A549 (cell line): ENCODE results near the gene ARHGEF16. TPM values are rescaled to one million over a fixed set of nuclear protein-coding genes. Genes with fewer than 3 reads are reported as not detected.

Experiments
- ATAC-seq, 2 experiments: fragments of 200-7000 bp in 1 of 2; fragments of >200 bp in 1 of 2; cut with Nextera tagmentation in 1 of 2; cut with Tn5 transposase in 1 of 2; 3 replicates each; pipeline versions ENCODE4 v1.8.0 to v1.9.1; 2018 to 2020; ENCODE audit warnings: mild to moderate bottlenecking in 1 of 2, moderate library complexity in 1 of 2
- CTCF ChIA-PET: fragments of 300-600 bp; sonication (Branson Sonifier 250); formaldehyde crosslinking; extraction: SDS; loops from one replicate; lab custom pipeline; 2021; ENCODE audit warnings: antibody characterized with exemption, inconsistent platforms; lab: Yijun Ruan, JAX
- POLR2A ChIA-PET: fragments of 350-600 bp; formaldehyde crosslinking; extraction: SDS; loops from one replicate; lab custom pipeline; 2021; ENCODE audit warnings: antibody characterized with exemption, inconsistent platforms; lab: Yijun Ruan, JAX
- DNase-seq, 2 experiments: peaks; one replicate each; pipeline versions ENCODE4 v3.0.0 to v3.0.0-alpha.2; 2011 to 2016; ENCODE audit warnings: low read depth in 1 of 2, low spot score in 1 of 2
- FAIRE-seq: peaks from 2 replicates; lab custom pipeline; 2011; peaks lifted over from hg19 to GRCh38; lab: Jason Lieb, UNC
- H3K27ac ChIP-seq, 2 experiments: fragments of >200 bp; sonication (Bioruptor Twin); formaldehyde crosslinking; 3 replicates each; pipeline ENCODE4 v1.5.1; 2016 to 2017
- H3K4me1 ChIP-seq: fragments of >200 bp; sonication (Bioruptor Twin); formaldehyde crosslinking; 3 replicates; pipeline ENCODE4 v1.6.1; 2016
- H3K4me2 ChIP-seq: fragments of >200 bp; sonication (Bioruptor Twin); formaldehyde crosslinking; 3 replicates; pipeline ENCODE4 v1.6.1; 2016
- H3K4me3 ChIP-seq: fragments of >200 bp; sonication (Bioruptor Twin); formaldehyde crosslinking; 3 replicates; pipeline ENCODE4 v1.5.1; 2016
- H3K9me3 ChIP-seq: fragments of >200 bp; sonication (Bioruptor Twin); formaldehyde crosslinking; 3 replicates; pipeline ENCODE4 v1.6.1; 2016
- BHLHE40 ChIP-seq: IDR thresholded peaks from 2 replicates; pipeline ENCODE4 v1.6.1; 2012; ENCODE audit warnings: low read depth, low read length, inconsistent platforms
- CBX2 ChIP-seq: fragments of 200-600 bp; sonication (generic); IDR thresholded peaks from 2 replicates; pipeline ENCODE4 v1.6.1; 2016; ENCODE audit warnings: low read depth, mild to moderate bottlenecking, borderline replicate concordance
- CEBPB ChIP-seq, 2 experiments: fragments of >200 bp in 1 of 2; sonication (Bioruptor Twin) in 1 of 2; formaldehyde crosslinking in 1 of 2; IDR thresholded peaks; 2 replicates each; pipeline ENCODE4 v1.6.1; 2012 to 2016
- CHD4 ChIP-seq: fragments of 200-600 bp; sonication (generic); IDR thresholded peaks from 2 replicates; pipeline ENCODE4 v1.6.1; 2016; ENCODE audit warnings: antibody characterized with exemption, mild to moderate bottlenecking, borderline replicate concordance
- EP300 ChIP-seq, 2 experiments: fragments of >200 bp; sonication (Bioruptor Twin); formaldehyde crosslinking; IDR thresholded peaks; 2 replicates in 1 of 2; 3 replicates in 1 of 2; pipeline ENCODE4 v1.6.1; 2016 to 2017
- ESRRA ChIP-seq: fragments of 150-350 bp; IDR thresholded peaks from 2 replicates; pipeline ENCODE4 v1.6.1; 2014; ENCODE audit warnings: mild to moderate bottlenecking, low read length, borderline replicate concordance
- FOSB ChIP-seq: fragments of 250-450 bp; sonication (Bioruptor Pico); IDR thresholded peaks from 2 replicates; pipeline ENCODE4 v1.5.0; 2020; ENCODE audit warnings: mild to moderate bottlenecking, moderate library complexity
- HDAC2 ChIP-seq: fragments of 200-600 bp; sonication (generic); IDR thresholded peaks from 2 replicates; pipeline ENCODE4 v1.6.1; 2016
- HOXA7 ChIP-seq: fragments of 250-450 bp; sonication (Bioruptor Pico); IDR thresholded peaks from 2 replicates; pipeline ENCODE4 v1.5.0; 2020; ENCODE audit warnings: mild to moderate bottlenecking, moderate library complexity
- JUNB ChIP-seq: fragments of >200 bp; sonication (Bioruptor Twin); formaldehyde crosslinking; IDR thresholded peaks from 2 replicates; pipeline ENCODE4 v1.6.1; 2016
- KDM1A ChIP-seq: fragments of 200-600 bp; sonication (generic); IDR thresholded peaks from 2 replicates; pipeline ENCODE4 v1.6.1; 2016; ENCODE audit warnings: low read depth, mild to moderate bottlenecking
- MAFK ChIP-seq: fragments of 450-650 bp; IDR thresholded peaks from 2 replicates; pipeline ENCODE4 v1.6.1; 2014; ENCODE audit not compliant: partially characterized antibody
- POLR2A ChIP-seq: IDR thresholded peaks from 2 replicates; pipeline ENCODE4 v1.6.1; 2012; ENCODE audit warnings: mild to moderate bottlenecking, low read length
- RAD21 ChIP-seq, 2 experiments: fragments of >200 bp in 1 of 2; sonication (Bioruptor Twin) in 1 of 2; formaldehyde crosslinking in 1 of 2; IDR thresholded peaks in 1 of 2; conservative IDR thresholded peaks in 1 of 2; 2 replicates in 1 of 2; 3 replicates in 1 of 2; pipeline ENCODE4 v1.6.1; 2012 to 2018; ENCODE audit warnings: inconsistent platforms in 1 of 2
- RNF2 ChIP-seq: fragments of 200-600 bp; sonication (generic); IDR thresholded peaks from 2 replicates; pipeline ENCODE4 v1.6.1; 2016; ENCODE audit warnings: low read depth, mild to moderate bottlenecking, antibody characterized with exemption, moderate library complexity, borderline replicate concordance
- ZFP36 ChIP-seq: fragments of 450-650 bp; IDR thresholded peaks from 2 replicates; pipeline ENCODE4 v1.6.1; 2014; ENCODE audit warnings: borderline replicate concordance; ENCODE audit not compliant: partially characterized antibody
- WGBS: methylation state at CpG from one replicate; pipeline ENCODE4 v1.1.6; 2017; ENCODE audit errors: missing lambda C conversion rate; 5-methylcytosine and 5-hydroxymethylcytosine counted together
- polyA plus RNA-seq, 4 experiments: library from polyadenylated mRNA; depleted of rRNA in 3 of 4; stranded (reverse); fragments of >200 nt; fragmentation: RNase III in 1 of 4; extraction: RNeasy Plus Mini Kit Qiagen cat#74134 plus additional on column Dnase treatment in 1 of 4; gene quantifications; 2 replicates in 3 of 4; 3 replicates in 1 of 4; pipeline ENCODE4 v1.2.3, GENCODE V29; 2011 to 2017
- TF ChIP-seq, protein P1 (sequence below): IDR thresholded peaks from 2 replicates; pipeline ENCODE4 v1.6.1; 2012; ENCODE audit warnings: low read depth, borderline replicate concordance
- TF ChIP-seq, protein P2 (sequence below): fragments of 150-350 bp; IDR thresholded peaks from 2 replicates; pipeline ENCODE4 v1.6.1; 2014; ENCODE audit warnings: low read depth, mild to moderate bottlenecking, low read length

Gene ARHGEF16
- polyA plus RNA-seq, 2 of the 4 experiments (the other 2 are of a cell fraction), result 1.4 to 3.2 TPM

- TF ChIP-seq, protein P1, sequence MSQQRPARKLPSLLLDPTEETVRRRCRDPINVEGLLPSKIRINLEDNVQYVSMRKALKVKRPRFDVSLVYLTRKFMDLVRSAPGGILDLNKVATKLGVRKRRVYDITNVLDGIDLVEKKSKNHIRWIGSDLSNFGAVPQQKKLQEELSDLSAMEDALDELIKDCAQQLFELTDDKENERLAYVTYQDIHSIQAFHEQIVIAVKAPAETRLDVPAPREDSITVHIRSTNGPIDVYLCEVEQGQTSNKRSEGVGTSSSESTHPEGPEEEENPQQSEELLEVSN, result no peak
- no peak for TF ChIP-seq ESRRA
- no peak for TF ChIP-seq MAFK
- TF ChIP-seq, all 56 proteins: peak for 0
Measured at GRCh38 chr1:3429320-3429719, 25.1 kb upstream of the ARHGEF16 start (continued).

- POLR2A ChIA-PET, result no interaction called here
- no peak overlapping the region for H3K4me3 ChIP-seq
- no peaks in the 10 kb centered on the region for H3K9me3 ChIP-seq
- H3K27ac ChIP-seq, result no peak overlapping the region
- no peak overlapping the region for H3K4me2 ChIP-seq
- WGBS, result 71% methylated on average over 1 of the region's 16 CpGs
- DNase-seq (no peak), ATAC-seq (no peak), FAIRE-seq (no peak)
- TF ChIP-seq CEBPB (IDR thresholded peaks at IDR 0.05) (no peak), FOSB (CRISPR knock-in tag) (no peak), KDM1A (no peak), RAD21 (conservative IDR thresholded peaks at IDR 0.05 in 1 of 2, IDR thresholded peaks at IDR 0.05 in 1 of 2) (no peak), BHLHE40 (no peak), EP300 (IDR thresholded peaks at IDR 0.05) (no peak), MAFK (no peak), RNF2 (no peak), CHD4 (no peak), HDAC2 (no peak)
- CTCF ChIA-PET, result interaction anchor here (1.6 kb wide), 1 partner anchor 23 kb away, joined by 8 read pairs; no protein-coding TSS in a partner anchor
- no peaks in the 10 kb centered on the region for H3K4me1 ChIP-seq
Measured at GRCh38 chr1:3429766-3430165, 24.7 kb upstream of the ARHGEF16 start.

DNA sequence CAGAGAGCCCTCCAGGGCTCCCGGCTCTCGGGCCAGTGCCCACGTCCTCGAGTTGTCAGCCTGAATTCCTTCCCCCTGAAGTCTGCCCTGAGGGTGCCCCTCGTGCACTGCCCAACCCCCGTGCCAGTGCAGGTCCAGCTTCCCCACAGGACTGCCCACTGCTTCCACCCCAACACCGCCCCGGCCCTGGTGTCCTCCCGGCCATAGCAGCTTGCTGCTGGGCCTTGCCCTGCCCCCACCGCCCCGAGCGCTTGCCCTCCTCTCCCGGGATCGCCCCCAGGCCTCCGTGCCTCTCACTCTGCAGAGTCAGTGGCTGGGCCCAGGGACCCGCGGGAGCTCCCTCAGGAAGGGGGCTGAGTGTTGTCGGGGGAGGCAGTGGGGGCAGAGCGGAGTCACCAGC, 24.1 kb upstream of the ARHGEF16 start:
- no peak for FAIRE-seq
- no peak for ATAC-seq
- no peaks in the 10 kb centered on the region for H3K9me3 ChIP-seq
- no peaks in the 10 kb centered on the region for H3K4me1 ChIP-seq
- H3K27ac ChIP-seq, result no peak overlapping the region
- DNase-seq, result no peak
- 70% methylated on average over 2 of the region's 19 CpGs for WGBS
- no peak overlapping the region for H3K4me3 ChIP-seq
- CTCF ChIA-PET, result interaction anchor here (1.1 to 1.6 kb wide), 2 partner anchors 22 to 102 kb away, joined by 3 to 8 read pairs; no protein-coding TSS in a partner anchor
- H3K4me2 ChIP-seq, result no peak overlapping the region
- no peak for TF ChIP-seq ZFP36
- TF ChIP-seq HOXA7 (CRISPR knock-in tag), result no peak
- no peak for TF ChIP-seq CHD4
- TF ChIP-seq POLR2A, result no peak
- TF ChIP-seq, protein P2, sequence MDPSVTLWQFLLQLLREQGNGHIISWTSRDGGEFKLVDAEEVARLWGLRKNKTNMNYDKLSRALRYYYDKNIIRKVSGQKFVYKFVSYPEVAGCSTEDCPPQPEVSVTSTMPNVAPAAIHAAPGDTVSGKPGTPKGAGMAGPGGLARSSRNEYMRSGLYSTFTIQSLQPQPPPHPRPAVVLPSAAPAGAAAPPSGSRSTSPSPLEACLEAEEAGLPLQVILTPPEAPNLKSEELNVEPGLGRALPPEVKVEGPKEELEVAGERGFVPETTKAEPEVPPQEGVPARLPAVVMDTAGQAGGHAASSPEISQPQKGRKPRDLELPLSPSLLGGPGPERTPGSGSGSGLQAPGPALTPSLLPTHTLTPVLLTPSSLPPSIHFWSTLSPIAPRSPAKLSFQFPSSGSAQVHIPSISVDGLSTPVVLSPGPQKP, result no peak
- TF ChIP-seq JUNB, result no peak
- TF ChIP-seq, all 56 proteins: peak for 0
- POLR2A ChIA-PET, result no interaction called here

GRCh38 chr1:3430820-3431219, 23.6 kb upstream of the ARHGEF16 start:
- ChIA-PET POLR2A (no interaction called here), CTCF (interaction anchor here (1.1 to 1.6 kb wide), 3 partner anchors 13 to 101 kb away, joined by 3 to 8 read pairs (median 3); no protein-coding TSS in a partner anchor)
- FAIRE-seq (no peak), ATAC-seq (peak in 1 of 2 experiments; percentile 36; a peak in 3 of 6 replicates)
- H3K4me1 ChIP-seq, result no peaks in the 10 kb centered on the region
- H3K4me2 ChIP-seq, result no peak overlapping the region
- H3K4me3 ChIP-seq, result no peak overlapping the region
- 93% methylated on average over 3 of the region's 22 CpGs for WGBS
- TF ChIP-seq CBX2, result no peak
- TF ChIP-seq, all 56 proteins: peak for 0
- Histone ChIP-seq H3K9me3 (no peaks in the 10 kb centered on the region), H3K27ac (no peak overlapping the region)
- DNase-seq, result no peak
